NCI-H748 (cell line): ENCODE measurements around the gene SLC25A22.

Experiments used
- DNase-seq: peaks from one replicate; lab custom pipeline; 2025; ENCODE audit not compliant: unreplicated experiment; lab: John Stamatoyannopoulos, UW

The SLC25A22 gene

DNA sequence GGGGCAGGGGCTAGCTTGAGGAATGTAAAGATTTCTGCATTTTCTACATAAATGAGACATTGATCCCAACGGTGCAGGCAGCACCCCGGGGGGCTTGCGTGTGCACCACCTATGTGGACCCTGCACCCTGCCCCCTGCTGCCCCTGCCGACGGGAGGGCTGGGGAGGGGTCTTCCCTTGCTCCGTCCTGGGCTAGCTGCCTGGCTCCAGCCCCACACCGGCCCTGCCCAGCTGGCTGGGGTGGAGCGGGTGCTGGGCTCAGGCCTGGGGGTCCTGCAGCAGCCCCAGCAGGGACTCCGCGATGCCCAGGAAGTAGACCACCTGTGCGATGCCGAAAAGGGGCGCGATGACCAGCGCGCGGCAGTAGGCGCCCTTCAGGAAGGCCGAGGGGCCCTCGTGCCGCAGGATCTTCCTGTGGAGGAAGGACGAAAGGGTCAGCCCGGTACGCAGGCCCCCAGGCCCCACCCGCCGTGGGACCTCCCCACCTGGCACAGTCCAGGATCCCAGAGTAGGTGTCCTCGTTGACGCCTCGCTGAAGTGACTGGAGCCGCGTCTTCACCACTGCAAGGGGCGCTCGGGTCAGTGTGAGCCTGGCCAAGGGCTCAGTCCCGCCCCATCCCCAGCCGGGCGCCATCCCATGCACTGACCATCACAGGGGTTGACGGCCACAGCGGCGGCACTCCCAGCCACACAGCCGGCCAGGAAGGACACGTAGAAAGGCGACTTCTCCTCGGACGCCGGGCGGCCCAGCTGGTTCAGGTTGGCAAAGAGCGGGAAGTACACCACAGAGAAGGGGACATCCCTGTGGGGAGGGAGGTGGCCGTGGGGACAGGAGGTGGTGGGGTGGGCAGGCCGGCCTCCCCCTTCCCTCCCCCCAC is 6.2 kb downstream of the SLC25A22 start:
- DNase-seq, result no peak

GRCh38 chr11:790721-791564 is 7.1 kb downstream of the SLC25A22 start:
- DNase-seq, result peak; percentile 70

GRCh38 chr11:789943-790342 is 8.1 kb downstream of the SLC25A22 start, which contains the start of gene CEND1:
CEND1 (minus strand) TSS chr11:790090; CDS start chr11:788576, 1,514 bp downstream.
- peak; percentile 79 for DNase-seq

- DNase-seq, result peak; percentile 48
These were observed 8.8 kb downstream of the SLC25A22 start for GRCh38 chr11:788953-789940.

- no peak for DNase-seq
These were observed 10.0 kb downstream of the SLC25A22 start for GRCh38 chr11:788009-788640.

GRCh38 chr11:787084-787675 is 10.9 kb downstream of the SLC25A22 start:
- DNase-seq, result no peak

DNA sequence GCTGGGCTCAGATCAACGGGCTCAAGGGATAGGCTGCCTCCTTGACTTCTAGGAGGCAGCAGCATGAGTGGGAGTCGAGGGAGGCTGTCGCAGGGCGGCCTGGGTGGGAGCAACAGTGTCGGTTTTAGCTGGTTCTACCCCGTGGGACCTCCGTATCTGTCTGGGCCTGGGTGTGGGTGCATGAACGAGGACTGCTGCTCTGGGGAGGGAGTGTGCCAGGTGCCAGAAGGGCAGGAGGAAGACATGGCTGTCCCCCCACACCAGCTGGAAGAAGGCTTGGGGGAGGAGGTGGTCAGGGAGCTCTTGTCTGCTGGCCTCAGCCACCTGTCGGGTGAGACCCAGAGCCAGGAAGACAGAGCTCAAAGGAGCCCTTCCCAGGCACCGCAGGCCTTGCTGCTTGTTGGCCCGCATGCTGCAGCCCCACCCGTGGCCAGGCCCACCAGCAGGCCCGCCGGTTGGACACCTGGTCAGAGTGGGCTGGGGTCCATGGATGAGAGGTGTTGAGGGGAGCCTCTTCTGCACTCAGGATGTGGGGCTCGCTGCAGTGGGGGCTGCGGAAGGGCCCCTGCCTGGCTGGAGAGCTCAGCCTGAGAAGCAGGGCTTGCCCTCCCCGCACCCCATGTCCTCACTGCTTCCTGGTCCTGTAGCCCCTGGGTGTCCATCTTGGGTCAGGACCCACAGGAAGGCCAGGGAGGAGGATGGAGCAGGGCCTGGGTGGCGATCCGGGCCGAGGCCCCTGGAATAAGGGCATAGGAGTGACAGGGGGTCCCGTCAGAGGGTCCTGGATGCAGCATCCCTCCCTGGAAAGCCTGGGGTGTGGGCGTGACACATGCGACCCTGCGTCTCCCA is 11.6 kb downstream of the SLC25A22 start:
- no peak for DNase-seq

DNA sequence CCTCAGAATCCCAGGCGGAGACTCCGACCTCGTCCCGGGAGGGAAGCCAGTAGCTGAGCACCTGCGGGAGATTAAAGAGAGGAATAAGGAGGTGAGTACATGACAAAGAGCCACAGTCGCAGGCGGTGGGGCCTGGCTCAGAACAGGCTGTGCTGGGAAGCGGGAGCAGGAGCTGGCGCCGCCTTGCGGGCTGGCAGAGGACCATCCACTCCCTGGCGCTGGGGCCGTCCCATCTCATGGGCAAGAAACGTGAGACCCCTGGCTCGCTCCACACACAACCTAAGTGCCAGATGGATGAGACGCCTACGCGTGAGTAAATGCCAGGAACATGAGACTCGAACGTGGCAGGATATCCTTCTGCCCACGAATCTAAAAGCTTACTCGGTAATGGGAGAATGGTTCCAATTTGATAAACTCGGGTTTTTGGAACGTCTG is 14.5 kb downstream of the SLC25A22 start:
- DNase-seq, result peak; percentile 83

DNA sequence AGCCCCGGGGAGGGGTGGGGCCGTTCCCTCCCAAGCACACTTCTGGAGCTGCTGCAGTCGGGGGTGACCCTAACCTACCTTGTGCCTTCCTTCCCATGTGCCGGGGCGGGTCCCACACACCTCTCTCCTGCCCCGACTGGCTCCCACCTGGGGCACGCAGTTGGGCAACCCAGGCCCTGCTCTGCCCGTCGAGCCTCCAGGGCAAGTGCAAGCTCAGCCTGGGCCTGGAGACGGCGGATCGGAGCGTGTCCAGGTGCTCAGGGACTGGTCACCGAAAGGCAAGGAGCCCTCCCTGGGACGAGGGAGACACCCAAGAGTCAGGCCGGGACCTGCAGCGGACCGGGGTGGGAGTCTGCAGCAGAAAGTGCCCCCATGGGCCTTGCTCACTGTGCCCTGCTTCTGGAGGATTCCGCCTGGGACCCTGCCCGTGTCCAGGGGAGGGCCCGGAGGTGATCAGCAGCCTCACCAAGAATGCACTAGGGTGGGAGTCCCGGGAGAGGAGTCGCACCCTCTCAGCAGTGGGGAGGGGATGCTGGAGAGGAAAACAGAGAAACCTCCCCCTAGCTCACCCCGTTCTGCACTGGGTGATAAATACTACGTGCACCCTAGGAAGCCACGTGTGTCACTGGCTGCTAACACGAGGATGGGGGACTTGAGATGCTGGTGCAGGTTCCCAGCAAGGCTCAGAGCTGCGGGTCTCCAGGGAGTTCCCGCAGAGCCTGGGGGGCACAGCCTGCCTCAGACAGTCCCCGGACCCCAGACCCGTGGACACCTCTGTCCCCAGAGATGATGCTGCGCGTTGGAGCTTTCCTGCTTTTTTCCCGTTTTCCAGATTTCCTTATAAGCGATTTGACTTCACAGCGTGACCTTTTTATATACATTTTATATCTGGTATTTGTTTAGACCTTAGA is 15.6 kb downstream of the SLC25A22 start:
- DNase-seq, result no peak

- DNase-seq, result no peak
These were observed 18.0 kb downstream of the SLC25A22 start for GRCh38 chr11:779955-780532.

DNA sequence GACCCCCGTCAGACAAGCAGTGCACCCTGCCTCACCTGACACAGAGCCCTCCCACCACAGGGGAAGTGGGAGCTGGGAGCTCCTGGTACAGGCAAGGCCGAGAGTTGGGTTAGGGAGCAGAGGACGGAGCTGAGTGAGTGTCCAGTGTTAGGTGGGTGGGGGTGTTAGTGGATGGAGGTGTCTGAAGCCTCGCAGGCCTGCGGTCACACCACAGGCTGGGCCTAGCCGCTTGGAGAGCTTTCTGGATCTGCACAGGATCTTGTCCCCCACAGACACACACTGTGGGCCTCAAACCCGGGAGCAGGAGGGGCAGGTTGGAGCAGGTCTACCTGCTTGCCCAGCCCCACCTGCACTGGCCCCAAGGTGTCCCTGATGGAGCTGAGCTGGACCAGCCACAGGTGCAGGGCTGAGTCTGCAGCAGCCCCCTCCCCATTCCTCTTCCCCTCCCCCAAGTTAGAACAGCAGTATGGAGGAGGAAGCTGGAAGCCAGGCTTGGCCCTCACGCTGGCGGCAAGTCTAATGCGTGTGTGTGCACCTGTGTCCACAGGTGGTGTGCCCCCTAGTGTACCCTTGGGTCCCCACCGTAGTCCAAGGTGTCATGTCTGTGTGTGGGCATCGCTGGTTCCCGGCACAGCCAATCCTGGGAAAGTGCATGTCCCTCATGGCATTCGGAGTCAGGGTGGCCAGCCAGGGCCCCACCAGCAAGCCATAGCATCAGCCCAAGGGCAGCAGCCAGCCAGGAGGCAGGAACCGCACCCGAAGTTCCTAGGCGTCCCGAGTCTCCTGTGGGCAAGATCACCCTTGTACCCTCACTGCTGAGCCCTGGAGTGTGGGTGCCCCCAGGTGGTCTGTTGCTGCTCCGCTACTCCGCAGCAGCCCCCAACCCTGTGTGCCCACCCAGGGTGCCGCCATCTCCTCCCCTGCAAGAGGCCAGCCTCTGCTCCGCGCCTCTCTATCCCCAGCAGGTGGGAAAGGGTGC is 18.8 kb downstream of the SLC25A22 start:
- no peak for DNase-seq

DNA sequence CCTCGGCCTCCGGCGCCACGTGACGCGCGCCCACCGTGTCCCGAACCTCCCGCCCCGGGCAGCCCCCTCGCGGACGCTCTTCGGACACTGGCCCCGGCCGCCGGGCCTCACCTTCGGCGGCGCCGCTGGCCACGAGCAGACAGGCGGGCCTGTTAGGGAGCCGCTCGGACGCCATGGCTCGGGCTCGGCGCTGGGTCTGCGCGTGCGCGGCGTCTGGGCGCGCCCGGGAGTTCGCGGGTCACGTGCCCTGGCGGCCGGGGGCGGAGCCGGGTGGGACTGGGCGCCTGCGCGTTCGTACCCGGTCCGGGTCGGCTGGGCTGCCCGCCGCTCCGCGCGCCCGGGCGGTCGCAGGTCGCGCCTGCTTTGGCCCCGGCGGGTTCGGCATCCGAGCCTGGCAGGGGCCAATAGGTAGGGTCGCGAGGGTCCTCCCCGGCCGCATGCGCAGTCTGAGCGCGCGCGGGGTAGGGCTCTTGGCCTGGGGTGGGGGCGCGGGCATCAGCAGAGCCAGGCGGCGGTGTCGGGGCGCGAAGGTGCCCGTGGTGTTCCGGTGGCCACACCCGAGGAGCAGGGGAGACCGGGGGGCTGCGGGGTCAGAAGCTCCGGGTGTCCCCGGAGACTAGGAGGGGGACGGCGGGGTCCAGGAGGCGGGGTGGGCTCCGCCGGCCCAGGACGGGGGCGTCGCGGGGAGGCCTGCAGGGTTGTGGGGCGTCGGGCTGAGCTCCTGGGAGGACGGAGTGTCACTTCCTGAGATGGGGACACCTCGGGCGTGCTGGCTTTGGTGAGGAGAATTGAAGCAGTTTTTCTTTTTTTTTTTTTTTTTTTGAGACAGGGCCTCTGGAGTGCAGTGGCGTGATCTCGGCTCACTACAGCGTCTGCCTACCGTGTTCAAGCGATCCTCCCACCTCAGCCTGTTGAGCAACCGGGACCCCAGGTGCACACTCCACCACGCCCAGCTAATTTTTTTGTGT is 20.5 kb downstream of the SLC25A22 start, which contains the start of gene GATD1:
Gene GATD1 (minus strand): TSS at position 200 of the 968 bp plus-strand sequence. CDS start 25 bp downstream, at position 175.
- DNase-seq, result peak; percentile 90

DNA sequence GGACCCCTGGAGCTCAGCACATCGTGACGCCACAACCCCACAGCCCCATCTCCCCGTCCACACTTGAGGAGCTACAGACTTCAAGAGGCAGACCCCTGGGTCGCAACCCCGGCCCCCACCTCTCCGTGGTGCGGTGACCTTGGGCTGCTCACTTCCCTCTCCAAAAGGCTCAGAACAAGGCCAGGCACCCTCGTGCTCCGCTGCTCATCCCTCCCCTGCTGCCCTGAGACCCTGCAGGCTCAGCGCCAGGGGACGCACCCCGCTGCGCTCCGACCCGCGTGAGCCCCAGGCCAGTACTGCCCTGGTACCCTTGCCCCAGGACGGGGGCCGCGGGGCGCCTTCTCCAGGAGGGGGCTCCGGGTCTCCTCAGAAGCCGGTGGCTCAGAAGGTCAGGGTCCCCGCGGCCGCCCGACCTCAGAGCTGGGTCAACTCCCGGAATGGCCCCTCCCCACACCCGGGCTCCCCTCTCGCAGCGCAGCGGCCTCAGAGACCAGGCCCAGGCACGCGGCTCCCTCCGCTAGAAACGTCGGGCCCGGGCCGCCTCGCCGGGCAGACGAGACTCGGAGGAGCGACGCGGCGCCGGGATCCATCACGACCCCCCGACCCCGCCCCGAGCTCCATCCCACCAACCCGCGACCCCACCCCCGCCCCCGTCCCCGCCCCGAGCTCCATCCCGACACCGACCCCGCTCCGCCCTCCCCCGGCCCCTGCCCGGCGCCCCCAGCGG is 21.4 kb downstream of the SLC25A22 start:
- DNase-seq, result peak; percentile 67

- no peak for DNase-seq
These were observed 21.9 kb downstream of the SLC25A22 start for GRCh38 chr11:776263-776560.
